ENCODE data around the gene JPH4.
"Not testable (repeated sequence)": the region's sequence is repeated elsewhere in the genome, so short reads cannot be mapped to it uniquely, and the experiment has no call there.

The JPH4 gene

DNA sequence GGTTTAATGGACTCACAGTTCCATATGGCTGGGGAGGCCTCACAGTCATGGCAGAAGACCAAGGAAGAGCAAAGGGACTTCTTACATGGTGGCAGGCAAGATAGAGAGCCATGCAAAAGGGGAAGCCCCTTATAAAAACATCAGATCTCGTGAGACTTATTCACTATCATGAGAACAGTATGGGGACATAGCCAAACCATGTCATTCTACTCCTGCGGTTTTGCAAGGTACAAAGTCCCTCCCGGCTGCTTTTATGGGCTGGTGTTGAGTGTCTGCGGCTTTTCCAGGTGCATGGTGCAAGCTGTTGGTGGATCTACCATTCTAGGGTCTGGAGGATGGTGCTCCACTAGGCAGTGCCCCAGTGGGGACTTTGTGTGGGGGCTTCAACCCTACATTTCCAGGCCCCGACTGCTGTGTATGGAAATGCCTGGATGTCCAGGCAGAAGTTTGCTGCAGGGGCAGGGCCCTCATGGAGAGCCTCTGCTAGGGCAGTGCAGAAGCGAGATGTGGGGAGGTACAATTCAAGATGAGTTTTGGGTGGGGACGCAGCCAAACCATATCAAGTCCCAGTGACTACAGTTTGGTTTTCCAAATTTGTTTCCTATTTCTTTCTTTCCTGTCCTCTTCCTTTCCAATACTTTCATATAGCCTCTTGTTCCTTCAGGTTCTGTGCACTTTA, 31.0 kb upstream of the JPH4 start:
- not testable (repeated sequence) for DNase-seq (ENCODE audit: low read depth in 2 of 2, low spot score in 1 of 2)

DNA sequence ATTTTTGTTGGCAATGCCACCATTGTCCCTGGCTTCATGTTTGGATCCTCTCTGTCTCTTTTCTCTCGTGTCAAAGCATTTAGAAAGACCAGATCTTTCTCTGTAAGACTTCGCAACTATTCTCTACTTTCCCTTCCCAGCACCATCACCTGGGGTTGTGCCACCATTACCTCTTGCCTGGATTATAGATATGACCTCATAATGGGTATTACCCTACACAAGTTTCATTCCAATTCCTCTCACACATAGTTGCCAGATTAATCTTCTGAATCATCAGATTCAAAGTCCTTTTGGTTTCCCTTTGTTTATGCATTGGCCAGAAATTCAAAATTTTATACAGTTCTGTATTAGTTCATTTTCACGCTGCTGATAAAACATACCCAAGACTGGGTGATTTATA, 30.4 kb upstream of the JPH4 start:
- DNase-seq (ENCODE audit: low read depth in 2 of 2, low spot score in 1 of 2) = no peak

DNA sequence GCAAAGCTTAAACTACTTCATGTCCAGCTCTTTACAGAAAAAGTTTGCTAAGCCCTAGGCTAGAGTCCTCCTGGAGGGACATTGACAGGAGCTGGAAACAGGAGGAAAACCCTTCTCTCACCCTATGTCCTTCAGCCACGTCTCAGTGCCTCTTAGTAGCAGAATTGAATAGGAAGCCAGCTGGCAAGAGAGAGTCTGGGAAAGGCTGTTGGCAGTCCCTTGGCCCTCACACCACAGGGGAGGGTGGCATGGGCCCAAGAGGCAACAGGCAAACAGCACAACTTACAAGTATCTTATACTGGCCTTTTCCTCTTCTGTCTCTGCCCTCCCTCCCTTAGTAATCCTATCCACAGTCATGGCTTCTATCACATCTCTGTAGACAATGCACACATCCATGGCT, 29.9 kb upstream of the JPH4 start:
- no peak for DNase-seq (ENCODE audit: low read depth in 2 of 2, low spot score in 1 of 2)

DNA sequence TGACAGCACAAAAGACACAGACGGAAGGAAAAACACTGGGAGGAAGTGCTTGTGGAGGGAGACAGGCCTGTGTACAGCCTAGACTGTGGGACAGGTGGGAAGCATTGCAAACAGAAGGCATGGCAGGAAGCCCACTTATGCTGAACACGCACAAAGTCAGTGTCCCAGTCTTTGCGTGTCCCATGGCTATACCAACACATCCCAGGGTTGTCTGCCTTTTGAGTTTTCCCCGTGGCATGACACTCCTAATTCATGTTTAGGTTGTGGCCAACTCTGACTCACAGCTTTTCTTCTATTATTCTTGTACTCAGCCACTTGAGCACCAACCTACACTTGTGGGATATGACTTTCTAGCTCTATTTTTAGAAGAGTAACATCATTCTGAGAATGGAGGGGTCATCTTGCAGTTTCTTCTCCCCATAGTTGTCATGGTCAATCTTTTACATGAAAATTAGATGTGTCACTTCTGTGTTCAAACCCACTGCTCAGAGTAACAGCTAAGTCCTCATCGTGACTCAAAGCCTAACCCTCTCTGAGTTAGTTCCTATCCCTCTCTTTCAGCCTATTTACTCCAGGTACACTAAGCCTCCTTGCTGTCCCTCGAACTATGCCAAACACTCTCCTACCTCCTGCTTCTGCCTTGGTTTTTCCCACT, 27.5 kb upstream of the JPH4 start:
- no peak for DNase-seq (ENCODE audit: low read depth in 2 of 2, low spot score in 1 of 2)

DNA sequence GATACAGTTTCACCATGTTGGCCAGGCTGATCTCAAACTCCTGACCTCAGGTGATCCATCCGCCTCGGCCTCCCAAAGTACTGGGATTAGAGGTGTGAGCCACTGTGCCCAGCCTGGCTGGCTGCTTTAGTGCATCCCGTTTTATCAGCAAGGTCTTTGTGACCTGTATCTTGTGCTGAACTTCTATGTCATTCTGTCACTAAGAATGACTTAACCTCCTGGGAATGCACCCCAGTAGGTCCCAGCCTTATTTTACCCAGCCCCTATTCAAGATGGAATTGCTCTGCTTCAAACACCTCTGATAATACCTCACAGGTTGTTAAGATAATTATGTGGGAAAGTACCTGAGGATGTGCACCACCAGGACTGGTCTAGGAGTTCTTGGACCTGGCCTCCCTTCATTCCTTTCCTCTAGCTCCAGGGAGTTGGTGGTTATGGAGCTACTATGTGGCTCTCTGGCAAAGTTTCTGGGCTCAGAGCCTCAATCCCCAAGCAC, 26.1 kb upstream of the JPH4 start:
- DNase-seq (ENCODE audit: low read depth in 2 of 2, low spot score in 1 of 2) = no peak

DNA sequence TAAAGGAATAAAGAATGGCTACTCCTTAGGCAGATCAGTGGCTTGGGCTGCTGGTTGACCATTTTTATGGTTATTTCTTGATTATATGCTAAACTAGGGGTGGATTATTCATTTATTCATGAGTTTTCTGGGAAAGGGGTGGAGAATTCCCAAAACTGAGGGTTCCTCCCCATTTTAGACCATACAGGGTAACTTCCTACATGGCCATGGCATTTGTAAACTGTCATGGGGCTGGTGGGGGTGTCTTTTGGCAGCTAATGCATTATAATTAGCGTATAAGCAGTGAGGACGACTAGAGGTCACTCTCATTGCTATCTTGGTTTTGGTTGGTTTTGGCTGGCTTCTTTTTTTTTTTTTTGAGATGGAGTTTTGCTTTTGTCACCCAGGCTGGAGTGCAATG, 25.6 kb upstream of the JPH4 start:
- no peak for DNase-seq (ENCODE audit: low read depth in 2 of 2, low spot score in 1 of 2)

DNA sequence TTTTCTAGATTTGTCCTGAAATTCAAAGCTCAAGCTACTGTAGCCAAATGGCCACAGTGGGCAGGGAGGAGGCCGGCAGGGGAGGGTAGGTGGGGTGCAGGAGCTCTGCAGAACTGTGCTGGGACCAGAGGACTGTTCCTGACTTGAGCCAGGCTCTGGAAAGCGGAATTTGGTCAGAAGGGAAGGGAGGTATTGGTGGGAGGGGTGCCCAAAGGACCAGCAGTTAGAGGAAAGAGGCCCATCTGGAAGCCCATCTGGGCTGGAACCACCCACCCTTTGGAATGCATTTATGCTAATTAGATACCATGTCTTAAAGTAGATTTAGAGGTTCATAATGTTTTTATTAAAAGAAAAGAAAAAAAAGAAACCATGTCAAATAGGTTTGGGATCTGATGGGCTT, 24.5 kb upstream of the JPH4 start:
- DNase-seq (ENCODE audit: low read depth in 2 of 2, low spot score in 1 of 2) = no peak

DNA sequence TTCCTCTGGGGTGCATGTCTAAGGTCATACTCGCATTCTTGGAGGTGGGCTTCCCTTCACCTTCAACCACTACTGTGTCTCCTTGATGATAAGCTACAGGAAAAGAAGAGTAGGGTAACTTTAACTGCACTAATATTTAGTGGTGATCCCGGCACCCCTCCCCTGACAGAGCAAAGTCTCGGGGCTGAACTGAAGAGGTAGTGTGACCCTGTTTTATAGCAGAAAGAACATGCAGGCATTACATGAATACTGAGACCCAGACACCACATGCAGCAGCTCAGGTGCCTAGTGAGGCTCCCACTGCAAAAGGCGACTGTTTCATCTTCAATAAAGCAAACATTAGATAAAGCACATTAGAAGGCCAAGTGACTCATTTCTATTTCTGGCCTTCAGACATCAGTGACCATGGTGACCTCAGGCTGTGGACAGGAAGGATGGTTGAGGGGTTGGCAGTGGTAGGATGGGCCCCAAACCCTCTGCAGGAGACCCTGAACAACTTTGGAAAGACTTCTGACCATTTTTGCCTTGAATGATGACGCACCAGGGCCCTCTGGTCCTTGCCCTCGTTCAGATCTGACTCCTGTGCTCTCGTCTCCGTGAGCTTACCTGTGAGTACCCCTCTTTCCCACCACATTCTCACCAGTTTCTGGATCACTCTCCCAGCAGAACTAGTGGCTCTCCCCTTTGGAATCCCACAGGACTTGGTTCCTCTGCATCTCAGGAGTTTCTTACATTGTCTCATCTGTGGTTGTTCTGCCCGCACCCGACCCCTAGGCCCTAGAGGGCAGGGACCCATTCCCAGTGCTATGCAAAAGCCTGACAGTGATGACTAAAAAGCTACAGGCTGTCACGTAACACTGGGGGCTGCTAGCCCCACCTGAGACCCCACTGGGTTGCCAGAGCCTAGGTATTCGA, 23.8 kb upstream of the JPH4 start:
- no peak for DNase-seq (ENCODE audit: low read depth in 2 of 2, low spot score in 1 of 2)

DNA sequence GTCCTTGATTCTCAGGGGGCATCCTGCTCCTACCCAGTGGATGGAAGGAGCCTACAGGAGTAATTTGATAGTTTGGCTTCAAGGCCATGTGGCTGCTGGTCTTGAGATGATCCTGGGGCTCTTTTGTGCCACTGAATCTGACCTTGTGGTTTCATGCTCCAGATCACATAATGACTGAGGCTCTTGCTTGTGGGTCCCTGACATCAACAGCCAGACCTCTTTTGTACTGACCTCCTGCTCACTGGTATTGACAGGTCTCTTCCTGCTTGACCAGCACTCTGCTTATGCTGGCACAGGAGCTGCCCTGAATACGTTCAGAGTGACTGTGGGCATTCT, 23.2 kb upstream of the JPH4 start:
- DNase-seq (ENCODE audit: low read depth in 2 of 2, low spot score in 1 of 2) = no peak

DNA sequence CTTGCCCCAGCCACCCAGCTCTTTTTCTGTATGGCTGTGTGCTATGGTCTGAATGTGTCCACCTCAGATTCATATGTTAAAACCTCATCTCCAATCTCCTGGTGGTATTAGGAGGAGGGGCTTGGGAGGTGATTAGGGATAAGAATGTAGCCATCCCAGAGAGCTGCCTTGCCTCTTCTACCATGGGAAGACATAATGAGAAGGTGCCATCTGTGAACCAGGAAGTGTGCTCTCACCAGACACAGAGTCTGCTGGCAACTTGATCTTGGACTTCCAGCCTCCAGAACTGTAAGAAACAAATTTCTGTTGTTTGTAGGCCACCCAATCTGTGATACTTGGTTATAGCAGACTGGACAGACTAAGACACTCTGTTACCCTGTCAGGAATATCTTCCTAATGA, 22.8 kb upstream of the JPH4 start:
- no peak for DNase-seq (ENCODE audit: low read depth in 2 of 2, low spot score in 1 of 2)

DNA sequence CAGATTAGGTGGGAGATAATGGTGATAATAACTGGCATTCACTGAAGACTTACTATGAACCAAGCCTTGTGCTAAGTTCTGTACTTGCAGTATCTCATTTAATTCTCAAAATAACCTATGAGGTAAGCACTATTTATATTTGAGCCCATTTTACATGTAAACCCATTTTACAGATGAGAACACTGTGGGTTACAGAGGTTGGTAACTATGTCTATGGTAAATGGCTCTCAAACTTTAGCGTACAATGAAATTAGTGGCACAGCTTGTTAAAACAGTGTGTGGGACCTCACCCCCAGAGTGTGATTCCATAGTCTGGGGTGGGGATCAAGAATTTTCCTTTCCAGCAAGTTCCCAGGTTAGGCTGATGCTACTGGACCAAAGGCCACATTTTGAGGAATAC, 22.2 kb upstream of the JPH4 start:
- DNase-seq (ENCODE audit: low read depth in 2 of 2, low spot score in 1 of 2) = no peak

DNA sequence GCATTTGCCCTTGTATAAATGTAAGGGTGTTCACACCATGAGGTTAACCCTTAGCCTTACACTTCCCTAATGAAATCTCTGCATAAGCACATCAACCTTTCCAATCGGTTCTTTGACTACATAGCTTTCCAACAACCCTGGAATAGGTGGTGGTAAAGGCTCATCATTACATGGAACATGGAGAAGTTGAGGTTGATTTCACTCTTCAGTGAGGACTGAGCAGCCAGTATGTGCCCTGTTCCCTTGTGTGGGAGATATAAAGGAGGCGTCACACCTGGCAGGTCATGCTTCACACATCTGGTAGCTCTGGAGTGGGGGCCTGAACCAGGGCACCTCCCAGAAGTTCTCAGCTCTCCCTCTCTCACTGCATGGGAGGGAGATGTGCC, 21.7 kb upstream of the JPH4 start:
- DNase-seq (ENCODE audit: low read depth in 2 of 2, low spot score in 1 of 2) = no peak

DNA sequence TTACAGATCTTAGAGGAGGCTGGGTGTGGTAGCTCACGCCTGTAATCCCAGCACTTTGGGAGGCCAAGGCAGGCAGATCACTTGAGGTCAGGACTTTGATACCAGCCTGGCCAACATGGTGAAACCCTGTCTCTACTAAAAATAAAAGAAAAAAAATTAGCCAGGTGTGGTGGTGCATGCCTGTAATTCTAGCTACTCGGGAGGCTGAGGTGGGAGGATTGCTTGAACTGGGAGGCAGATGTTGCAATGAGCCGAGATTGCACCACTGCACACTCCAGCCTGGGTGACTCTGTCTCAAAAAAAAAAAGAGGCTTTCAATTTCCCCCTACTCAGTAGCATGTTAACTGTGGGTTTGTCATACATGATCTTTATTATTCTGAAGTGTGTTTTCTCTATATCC, 15.6 kb upstream of the JPH4 start:
- not testable (repeated sequence) for DNase-seq (ENCODE audit: low read depth in 2 of 2, low spot score in 1 of 2)

DNA sequence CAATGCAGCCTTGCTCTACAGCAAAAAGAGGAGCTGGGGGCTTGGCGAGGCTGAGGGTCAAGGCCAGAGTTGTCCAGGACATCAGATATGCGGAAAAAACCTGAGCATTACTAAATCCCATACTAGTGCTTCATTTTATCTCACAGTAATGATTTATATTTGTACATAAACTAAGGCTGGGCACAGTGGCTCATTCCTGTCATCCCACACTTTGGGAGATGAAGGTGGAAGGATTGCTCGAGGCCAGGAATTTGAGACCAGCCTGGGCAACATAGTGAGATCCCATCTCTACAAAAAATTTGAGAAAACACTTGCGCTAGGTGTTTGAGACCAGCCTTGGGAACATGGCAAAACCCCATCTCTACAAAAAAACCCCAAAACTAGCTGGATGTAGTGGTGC, 11.6 kb upstream of the JPH4 start:
- DNase-seq (ENCODE audit: low read depth in 2 of 2, low spot score in 1 of 2) = no peak

DNA sequence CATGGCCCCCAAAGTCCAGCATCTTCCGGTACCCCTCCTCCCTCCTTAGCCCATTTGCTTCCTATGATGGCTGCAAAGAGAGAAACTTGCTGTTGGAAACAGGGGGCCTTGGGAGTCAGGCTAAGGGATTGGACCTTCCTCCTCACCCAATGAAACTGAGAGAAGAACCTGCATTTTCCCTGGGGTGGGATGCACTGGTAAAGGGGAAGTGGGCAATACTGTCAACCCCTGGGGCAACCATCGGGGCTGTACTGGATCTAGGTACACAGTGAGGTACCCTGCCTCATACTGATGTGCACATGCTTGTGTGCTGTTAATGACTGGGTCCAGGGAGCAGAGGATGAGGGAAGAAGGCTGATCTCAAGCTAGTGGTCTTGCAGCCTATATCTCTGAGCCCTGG, 11.0 kb upstream of the JPH4 start:
- DNase-seq (ENCODE audit: low read depth in 2 of 2, low spot score in 1 of 2) = no peak

DNA sequence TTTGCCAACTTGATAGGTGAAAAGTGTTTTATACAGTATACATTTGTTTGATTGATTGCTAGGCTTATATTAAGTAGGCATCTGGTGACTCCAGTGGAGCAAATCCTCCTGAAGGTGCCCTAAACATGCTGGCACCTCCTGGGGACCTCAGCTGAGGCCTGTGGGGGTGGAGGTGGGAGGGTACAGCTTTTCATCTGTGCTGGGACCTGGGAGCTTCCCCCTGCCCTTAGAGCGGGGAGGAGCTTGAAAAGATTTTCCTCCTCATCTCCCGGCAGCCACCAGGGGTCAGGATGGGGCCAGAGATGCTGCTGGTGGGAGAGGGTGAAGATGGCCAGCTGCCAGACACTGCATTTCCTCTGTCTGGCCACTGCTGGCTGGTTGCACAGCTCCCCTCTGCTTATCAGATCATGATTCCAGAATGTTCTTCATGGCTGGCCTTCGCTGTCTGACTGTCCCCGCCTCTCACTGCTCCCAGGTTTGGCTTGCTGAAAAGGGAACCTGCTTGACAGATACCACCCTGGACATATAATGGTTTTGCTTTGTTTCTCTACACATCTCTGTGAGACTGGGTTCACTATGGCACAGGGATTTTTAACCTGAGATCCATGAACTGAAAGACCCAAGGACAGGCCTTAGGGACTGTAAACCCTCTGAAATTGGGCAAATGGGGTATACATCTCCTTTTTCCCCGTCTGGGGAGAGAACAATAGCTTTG, 10.5 kb upstream of the JPH4 start:
- peak; percentile 46 to 47 for DNase-seq (ENCODE audit: low read depth in 2 of 2, low spot score in 1 of 2)

DNA sequence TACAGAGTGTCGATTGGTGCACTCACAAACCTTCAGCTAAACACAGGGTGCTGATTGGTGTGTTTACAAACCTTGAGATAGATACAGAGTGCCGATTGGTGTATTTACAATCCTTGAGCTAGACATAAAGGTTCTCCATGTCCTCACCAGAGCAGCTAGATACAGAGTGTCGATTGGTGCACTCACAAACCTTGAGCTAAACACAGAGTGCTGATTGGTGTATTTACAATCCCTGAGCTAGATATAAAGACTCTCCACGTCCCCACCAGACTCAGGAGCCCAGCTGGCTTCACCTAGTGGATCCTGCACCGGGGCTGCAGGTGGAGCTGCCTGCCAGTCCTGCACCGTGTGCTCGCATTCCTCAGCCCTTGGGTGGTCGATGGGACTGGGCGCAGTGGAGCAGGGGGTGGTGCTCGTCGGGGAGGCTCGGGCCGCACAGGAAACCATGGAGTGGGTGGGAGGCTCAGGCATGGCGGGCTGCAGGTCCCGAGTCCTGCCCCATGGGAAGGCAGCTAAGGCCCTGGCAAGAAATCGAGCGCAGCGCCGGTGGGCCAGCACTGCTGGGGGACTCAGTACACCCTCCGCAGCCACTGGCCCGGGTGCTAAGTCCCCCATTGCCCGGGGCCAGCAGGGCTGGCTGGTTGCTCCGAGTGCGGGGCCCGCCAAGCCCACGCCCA, 6.1 kb upstream of the JPH4 start:
- not testable (repeated sequence) for DNase-seq (ENCODE audit: low read depth in 2 of 2, low spot score in 1 of 2)

DNA sequence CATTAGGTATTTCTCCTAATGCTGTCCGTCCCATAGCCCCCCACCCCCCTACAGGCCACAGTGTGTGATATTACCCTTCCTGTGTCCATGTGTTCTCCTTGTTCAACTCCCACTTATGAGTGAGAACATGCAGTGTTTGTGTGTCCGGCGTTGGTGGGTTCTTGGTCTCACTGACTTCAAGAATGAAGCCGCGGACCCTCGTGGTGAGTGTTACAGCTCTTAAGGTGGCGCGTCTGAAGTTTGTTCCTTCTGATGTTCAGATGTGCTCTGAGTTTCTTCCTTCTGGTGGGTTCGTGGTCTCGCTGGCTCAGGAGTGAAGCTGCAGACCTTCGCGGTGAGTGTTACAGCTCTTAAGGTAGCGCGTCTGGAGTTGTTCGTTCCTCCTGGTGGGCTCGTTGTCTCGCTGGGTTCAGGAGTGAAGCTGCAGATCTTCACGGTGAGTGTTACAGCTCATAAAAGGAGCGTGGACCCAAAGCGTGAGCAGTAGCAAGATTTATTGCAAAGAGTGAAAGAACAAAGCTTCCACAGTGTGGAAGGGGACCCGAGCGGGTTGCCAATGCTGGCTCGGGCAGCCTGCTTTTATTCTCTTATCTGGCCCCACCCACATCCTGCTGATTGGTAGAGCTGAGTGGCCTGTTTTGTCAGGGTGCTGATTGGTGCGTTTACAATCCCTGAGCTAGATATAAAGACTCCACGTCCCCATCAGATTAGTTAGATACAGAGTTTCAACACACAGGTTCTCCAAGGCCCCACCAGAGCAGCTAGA, 5.4 kb upstream of the JPH4 start:
- not testable (repeated sequence) for DNase-seq (ENCODE audit: low read depth in 2 of 2, low spot score in 1 of 2)

DNA sequence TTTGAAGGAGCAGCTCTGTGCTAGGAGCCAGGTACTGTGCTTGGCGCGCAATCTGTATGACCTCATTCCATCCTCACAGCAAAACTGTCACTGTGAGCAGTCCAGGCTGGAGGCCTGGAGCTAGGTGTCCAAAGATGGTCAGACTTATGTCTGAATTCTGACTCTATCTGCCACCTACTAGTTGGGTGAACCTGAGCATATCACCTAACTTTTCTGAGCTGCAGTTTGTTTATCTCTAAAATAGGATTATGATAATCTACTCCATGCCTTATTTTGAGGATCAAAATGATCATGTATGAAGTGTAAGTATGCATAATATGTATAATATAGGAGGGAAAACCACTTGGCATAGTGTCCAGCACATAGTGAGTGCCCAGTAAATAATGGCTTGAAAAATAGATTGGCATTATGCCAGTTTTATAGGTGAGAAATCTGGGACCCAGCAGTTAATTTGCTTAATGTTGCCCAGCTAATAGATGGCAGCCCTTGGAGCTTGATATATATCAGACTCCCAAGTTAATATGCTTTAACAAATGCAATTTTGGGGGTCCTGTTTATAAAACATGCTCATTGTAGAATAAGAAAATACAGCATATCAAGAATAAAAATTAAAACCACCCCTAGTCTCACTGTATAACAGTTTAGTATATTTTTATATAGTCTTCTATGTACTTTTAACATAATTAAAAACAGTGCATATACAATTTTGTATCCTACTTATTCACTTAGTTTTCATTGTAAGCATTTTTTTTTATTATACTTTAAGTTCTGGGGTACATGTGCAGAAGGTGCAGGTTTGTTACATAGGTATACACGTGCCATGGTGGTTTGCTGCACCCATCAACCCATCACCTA, 4.5 kb upstream of the JPH4 start:
- no peak for DNase-seq (ENCODE audit: low read depth in 2 of 2, low spot score in 1 of 2)
